Vagina (tissue), 2 donors: Measurements from ENCODE around the gene TP73. TPM values are rescaled to one million over a fixed set of nuclear protein-coding genes. Genes with fewer than 3 reads are reported as not detected.

Experiments used
- DNase-seq, 2 donors: peaks; one replicate each; pipeline ENCODE4 v3.0.0-alpha.2; 2017; ENCODE audit errors: extremely low spot score in 2 of 2
- H3K27ac ChIP-seq: fragments of 200-600 bp; sonication (generic); one replicate; pipeline ENCODE4 v1.5.1; 2019
- H3K27me3 ChIP-seq: fragments of 200-600 bp; sonication (generic); one replicate; pipeline ENCODE4 v1.5.1; 2019
- H3K36me3 ChIP-seq, 2 donors: fragments of 200-600 bp; sonication (generic); one replicate each; pipeline ENCODE4 v1.5.1; 2017 to 2019
- H3K4me1 ChIP-seq: fragments of 200-600 bp; sonication (generic); one replicate; pipeline ENCODE4 v1.5.1; 2019
- H3K4me3 ChIP-seq, 2 donors: fragments of 200-600 bp; sonication (generic); 1 replicate in 1 of 2; 2 replicates in 1 of 2; pipeline ENCODE4 v1.5.1; 2016 to 2019
- H3K9me3 ChIP-seq: fragments of 200-600 bp; sonication (generic); one replicate; pipeline ENCODE4 v1.5.1; 2019
- POLR2A ChIP-seq, 2 donors: fragments of 450-650 bp; IDR thresholded peaks; one replicate each; pipeline ENCODE4 v1.6.1; 2017; ENCODE audit warnings: antibody characterized with exemption in 2 of 2, mild to moderate bottlenecking in 2 of 2, moderate library complexity in 2 of 2
- POLR2AphosphoS5 ChIP-seq, 2 donors: sonication (generic); formaldehyde crosslinking; IDR thresholded peaks; one replicate each; pipeline ENCODE4 v1.9.0; 2017; ENCODE audit warnings: antibody characterized with exemption in 2 of 2, mild to moderate bottlenecking in 2 of 2, low read depth in 1 of 2; ENCODE audit not compliant: insufficient read depth in 1 of 2
- intact Hi-C: fragments of 100-400 bp; cut with DNase I; formaldehyde crosslinking; loops from one replicate; pipeline ENCODE4 v1.15.1; 2023
- total RNA-seq: library from RNA; depleted of rRNA; stranded (reverse); fragments of >200 nt; gene quantifications from one replicate; pipeline ENCODE4 v1.2.3, GENCODE V29; 2016
- TF ChIP-seq, protein P1 (sequence below), 3 experiments: fragments of 450-650 bp in 2 of 3; fragments of 200-600 bp in 1 of 3; sonication (generic) in 1 of 3; IDR thresholded peaks; one replicate each; pipeline ENCODE4 v1.5.1; 2017 to 2019; ENCODE audit warnings: antibody characterized with exemption in 3 of 3, mild to moderate bottlenecking in 2 of 3, moderate library complexity in 2 of 3

TP73 gene
- total RNA-seq, 1 donor from 2014 or later, result 8.1 TPM

DNA sequence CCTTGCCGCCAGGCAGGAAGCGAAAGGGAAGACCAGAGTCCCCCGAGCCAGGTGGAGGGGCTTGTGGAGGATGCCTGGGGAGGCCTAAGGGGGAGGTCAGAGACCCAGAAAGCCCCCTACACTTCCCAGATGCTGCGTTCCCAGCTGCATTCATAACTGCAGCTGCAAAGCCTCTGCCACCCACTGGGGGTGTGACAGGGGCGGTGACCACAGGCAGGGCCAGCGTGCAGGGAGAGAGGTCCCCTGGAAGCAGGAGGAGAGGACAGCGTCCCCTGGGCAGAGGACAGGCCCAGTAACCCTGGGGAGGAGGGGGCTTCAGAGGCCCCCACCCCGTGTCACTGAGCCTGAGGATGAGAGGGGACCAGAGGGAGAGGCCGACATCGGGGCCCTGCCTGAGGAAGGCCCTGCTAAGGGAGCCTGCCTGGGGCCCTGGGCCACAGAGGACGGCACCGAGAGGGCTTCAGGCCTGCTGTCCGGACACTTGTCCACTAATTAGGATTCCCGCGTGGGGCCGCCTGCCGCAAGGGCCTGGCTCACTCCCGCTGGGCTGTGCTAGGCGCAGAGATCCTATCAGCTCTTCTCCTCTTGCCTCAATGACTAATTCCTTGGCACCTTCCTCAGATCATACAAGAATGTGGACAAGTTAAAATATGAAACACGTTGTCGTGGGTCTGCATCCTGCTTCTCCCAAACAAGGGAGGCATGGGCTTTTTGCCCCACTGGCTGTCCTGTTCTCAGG, 50.8 kb downstream of the TP73 start:
- no peak for DNase-seq
- TF ChIP-seq POLR2A (IDR thresholded peaks at IDR 0.05), result no peak
- TF ChIP-seq, protein P1, sequence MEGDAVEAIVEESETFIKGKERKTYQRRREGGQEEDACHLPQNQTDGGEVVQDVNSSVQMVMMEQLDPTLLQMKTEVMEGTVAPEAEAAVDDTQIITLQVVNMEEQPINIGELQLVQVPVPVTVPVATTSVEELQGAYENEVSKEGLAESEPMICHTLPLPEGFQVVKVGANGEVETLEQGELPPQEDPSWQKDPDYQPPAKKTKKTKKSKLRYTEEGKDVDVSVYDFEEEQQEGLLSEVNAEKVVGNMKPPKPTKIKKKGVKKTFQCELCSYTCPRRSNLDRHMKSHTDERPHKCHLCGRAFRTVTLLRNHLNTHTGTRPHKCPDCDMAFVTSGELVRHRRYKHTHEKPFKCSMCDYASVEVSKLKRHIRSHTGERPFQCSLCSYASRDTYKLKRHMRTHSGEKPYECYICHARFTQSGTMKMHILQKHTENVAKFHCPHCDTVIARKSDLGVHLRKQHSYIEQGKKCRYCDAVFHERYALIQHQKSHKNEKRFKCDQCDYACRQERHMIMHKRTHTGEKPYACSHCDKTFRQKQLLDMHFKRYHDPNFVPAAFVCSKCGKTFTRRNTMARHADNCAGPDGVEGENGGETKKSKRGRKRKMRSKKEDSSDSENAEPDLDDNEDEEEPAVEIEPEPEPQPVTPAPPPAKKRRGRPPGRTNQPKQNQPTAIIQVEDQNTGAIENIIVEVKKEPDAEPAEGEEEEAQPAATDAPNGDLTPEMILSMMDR (IDR thresholded peaks at IDR 0.05), result no peak
- no peak for TF ChIP-seq POLR2AphosphoS5 (IDR thresholded peaks at IDR 0.05; ENCODE audit: insufficient read depth in 1 of 2, low read depth in 1 of 2)
- intact Hi-C loops, result no loop called here
- Histone ChIP-seq H3K4me1 (peaks cover 32% of the 10 kb centered on the region), H3K4me3 (no peak overlapping the region), H3K27me3 (no peaks in the 10 kb centered on the region), H3K9me3 (no peaks in the 10 kb centered on the region), H3K36me3 (no peaks in the 10 kb centered on the region), H3K27ac (no peak overlapping the region)

DNA sequence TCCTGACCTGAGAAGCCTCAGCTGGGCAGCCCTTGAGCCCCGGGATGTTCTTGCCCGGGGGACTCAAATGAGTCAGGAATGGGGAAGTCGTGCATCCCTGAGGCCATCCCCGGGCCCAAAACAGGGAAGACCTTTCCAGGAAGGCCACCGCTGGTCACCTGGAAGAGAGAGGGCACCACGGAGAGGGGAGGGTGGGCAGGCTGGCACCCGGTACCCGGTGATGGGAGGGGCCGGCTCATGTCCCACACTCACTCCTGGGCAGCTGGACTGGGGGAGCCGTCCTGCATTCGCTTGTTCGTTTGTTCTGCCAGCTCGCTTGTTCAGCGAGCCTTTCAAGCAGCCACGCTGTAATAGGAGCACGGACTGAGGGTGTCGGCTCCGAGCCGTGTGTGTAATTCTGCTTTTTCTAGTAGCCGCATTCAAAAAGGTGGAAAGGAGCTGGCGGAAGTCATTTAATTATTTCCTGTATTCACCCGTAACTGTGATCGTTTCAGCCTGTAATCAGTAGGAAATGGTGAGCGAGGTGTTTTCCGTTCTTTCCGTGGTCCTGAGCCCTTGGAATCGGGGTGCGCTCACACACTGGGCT, 51.6 kb downstream of the TP73 start:
- no peak overlapping the region for H3K4me3 ChIP-seq
- intact Hi-C loops, result no loop called here
- TF ChIP-seq, protein P1 (IDR thresholded peaks at IDR 0.05), result no peak
- peak overlapping the region; percentile 29 for H3K27ac ChIP-seq
- no peak for DNase-seq
- H3K36me3 ChIP-seq, result no peaks in the 10 kb centered on the region
- H3K9me3 ChIP-seq, result no peaks in the 10 kb centered on the region
- no peaks in the 10 kb centered on the region for H3K27me3 ChIP-seq
- peaks cover 32% of the 10 kb centered on the region for H3K4me1 ChIP-seq

DNA sequence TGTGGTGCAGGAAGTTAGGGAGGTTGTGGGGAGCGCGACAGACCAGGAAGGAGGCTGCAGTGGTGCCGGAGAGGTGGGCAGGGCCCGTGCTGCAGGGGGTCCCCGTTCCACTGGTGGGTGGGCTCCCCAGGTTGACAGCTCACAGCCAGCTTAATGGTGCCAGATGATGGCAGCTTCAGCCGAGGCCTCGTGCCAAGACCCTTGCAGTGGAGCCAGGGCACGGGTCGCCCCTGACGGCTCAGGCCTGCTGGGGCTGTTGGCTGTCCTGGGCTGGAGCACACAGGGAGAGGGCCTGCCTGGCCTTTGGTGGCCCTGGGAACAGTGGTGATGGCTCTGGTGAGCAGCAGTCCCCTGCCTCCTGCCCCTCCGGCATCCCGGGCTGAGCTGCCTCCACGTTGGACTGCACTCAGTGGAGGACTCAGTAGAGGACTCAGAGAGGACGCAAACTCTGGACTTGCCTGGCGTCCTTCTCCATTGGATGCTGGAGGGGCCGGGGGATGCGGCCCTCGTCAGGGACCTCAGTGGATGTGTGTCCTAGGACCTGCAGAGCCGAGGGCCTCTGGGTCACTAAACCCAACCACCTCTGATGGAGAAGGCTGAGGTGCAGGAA, 53.1 kb downstream of the TP73 start:
- no peaks in the 10 kb centered on the region for H3K27me3 ChIP-seq
- intact Hi-C loops, result no loop called here
- TF ChIP-seq POLR2A (IDR thresholded peaks at IDR 0.05) (no peak), POLR2AphosphoS5 (IDR thresholded peaks at IDR 0.05; ENCODE audit: insufficient read depth in 1 of 2, low read depth in 1 of 2) (no peak)
- TF ChIP-seq, protein P1 (IDR thresholded peaks at IDR 0.05), result no peak
- H3K9me3 ChIP-seq, result no peaks in the 10 kb centered on the region
- no peak for DNase-seq
- H3K4me3 ChIP-seq, result no peak overlapping the region
- H3K36me3 ChIP-seq, result no peaks in the 10 kb centered on the region
- peaks cover 24% of the 10 kb centered on the region for H3K4me1 ChIP-seq
- peak overlapping the region; percentile 29 for H3K27ac ChIP-seq

DNA sequence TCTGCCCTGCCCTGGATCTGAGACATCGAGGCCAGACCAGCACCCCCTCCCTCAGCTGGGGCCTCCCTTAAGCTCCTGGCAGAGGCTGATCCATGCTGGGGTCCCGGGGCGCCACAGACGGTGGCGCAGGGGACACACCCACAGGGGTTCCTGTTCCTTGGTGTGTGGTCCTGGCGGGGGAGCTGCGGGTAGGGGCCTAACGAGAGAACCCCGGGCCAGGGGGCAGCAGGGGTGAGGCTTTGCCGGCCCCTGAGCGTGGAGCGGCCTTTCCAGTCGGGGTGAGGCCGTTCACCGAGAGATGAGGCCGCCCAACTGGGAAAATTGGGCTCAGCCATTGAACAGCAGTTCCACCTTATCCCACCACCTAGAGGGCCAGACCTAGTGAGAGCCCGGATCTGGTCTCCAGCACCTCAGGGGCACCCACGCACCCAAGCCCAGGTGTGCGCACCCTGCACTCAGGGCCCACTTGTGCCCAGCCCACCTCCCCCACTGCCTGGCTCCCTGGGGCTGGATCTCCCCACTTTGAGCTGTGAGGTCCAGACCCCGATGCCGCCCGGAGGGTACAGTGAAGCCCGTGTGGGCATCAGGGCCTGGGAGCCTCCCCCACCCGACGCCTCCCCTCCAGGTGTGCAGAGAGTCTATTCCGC, 54.5 kb downstream of the TP73 start:
- H3K27ac ChIP-seq, result no peak overlapping the region
- no peak for DNase-seq
- peaks cover 24% of the 10 kb centered on the region for H3K4me1 ChIP-seq
- TF ChIP-seq, protein P1 (IDR thresholded peaks at IDR 0.05), result no peak
- no peak for TF ChIP-seq POLR2A (IDR thresholded peaks at IDR 0.05)
- TF ChIP-seq POLR2AphosphoS5 (IDR thresholded peaks at IDR 0.05; ENCODE audit: insufficient read depth in 1 of 2, low read depth in 1 of 2), result no peak
- intact Hi-C loops, result no loop called here
- no peak overlapping the region for H3K4me3 ChIP-seq
- no peaks in the 10 kb centered on the region for H3K27me3 ChIP-seq
- no peaks in the 10 kb centered on the region for H3K9me3 ChIP-seq
- no peaks in the 10 kb centered on the region for H3K36me3 ChIP-seq
